GM08714 (cell line): ENCODE data around the gene STAG2.

Source experiments
- H3K4me3 ChIP-seq: fragments of 200-500 bp; sonication (Bioruptor generic); 2 replicates; pipeline ENCODE4 v1.5.1; 2014; ENCODE audit warnings: mild to moderate bottlenecking, low read length, inconsistent platforms
- ZNF274 ChIP-seq: IDR thresholded peaks from 2 replicates; pipeline ENCODE4 v1.6.1; 2012; ENCODE audit warnings: mild to moderate bottlenecking, low read depth, low read length

The STAG2 gene

GRCh38 chrX:123962794-123963373, 1.4 kb downstream of the STAG2 start:
- TF ChIP-seq ZNF274, result no peak

DNA sequence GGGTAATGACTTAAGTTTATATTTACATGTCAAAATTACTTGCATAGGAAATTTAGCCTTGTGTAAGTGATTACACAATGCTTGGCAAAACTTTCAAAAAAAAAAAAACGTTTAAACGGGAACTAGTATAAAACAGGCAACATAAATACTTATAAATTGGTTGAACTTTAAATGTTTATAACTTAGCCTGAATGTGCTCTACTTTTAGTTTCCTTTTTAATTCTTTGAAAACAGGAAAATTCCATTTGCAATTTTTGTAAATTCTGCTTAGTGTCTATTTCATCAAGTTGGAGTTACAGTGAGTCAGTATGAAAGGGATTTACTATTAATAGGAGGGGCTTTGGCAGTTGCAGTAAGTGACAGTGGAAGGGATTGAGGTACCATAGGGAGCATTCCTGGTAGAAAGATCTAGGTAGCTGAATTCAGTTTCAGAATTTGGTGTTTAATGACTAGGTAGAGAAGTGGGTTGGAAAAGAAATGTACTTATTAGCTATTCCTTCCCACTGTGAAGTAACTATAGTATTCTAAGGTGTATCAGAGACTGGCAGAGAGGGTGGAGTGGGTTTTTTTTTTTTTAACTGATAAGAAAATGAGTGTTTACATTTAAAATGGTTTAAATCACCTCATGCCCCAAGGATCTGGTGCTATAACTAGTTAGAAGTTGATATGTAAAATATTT, 2.8 kb downstream of the STAG2 start:
- peak overlapping the region; percentile 88; the same call in 1 of the 2 replicates for H3K4me3 ChIP-seq
- TF ChIP-seq ZNF274, result no peak

More at GRCh38 chrX:123962794-123963373, 1.4 kb downstream of the STAG2 start:
- peak overlapping the region; percentile 88 for H3K4me3 ChIP-seq

DNA sequence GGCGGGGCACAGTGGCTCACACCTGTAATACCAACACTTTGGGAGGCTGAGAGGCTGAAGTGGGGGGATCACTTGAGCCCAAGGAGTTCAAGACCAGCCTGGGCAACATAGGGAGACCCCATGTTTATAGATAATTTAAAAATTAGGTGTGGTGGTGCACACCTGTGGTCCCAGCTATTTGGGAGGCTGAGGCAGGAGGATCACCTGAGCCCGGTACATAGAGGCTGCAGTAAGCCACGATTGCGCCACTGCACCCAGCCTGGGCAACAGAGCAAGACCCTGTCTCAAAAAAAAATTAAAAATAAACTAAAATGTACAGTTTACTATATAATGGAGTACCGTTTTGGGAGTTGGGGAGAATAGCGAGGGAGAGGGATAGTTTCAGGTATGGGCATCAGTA, 4.2 kb downstream of the STAG2 start:
- TF ChIP-seq ZNF274, result no peak

GRCh38 chrX:123967497-123967896, 6.0 kb downstream of the STAG2 start:
- H3K4me3 ChIP-seq, result no peak overlapping the region
- no peak for TF ChIP-seq ZNF274

More for the DNA sequence above, 4.2 kb downstream of the STAG2 start:
- H3K4me3 ChIP-seq, result no peak overlapping the region

DNA sequence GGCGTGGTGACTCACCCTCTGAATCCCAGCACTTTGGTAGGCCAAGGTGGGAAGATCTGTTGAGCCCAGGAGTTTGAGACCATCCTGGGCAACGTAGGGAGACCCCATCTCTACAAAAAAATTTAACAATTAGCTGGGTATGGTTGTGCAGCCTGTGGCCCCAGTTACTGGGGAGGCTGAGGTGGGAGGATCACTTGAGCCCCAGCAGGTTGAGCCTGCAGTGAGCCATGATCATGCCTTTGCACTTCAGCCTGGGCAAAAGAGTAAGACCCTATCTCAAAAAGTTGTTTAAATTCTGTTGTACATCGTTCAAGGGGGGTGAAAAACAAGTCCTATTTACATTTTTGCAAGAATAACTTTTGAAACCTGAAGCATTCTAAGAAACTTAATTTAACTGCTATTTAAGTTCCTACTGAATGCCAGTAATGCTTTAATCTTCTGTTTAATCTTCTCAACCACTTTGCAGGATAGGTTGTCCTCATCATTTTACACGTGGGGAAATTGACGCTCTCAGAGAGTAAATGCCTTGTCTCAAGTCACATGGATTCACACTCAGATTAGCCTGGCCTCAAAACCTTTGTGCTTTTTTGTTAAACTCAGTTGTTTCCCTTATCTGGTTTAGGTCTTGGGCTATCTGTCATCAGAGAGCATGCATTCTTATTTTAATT, 7.0 kb downstream of the STAG2 start:
- no peak for TF ChIP-seq ZNF274
- no peak overlapping the region for H3K4me3 ChIP-seq

DNA sequence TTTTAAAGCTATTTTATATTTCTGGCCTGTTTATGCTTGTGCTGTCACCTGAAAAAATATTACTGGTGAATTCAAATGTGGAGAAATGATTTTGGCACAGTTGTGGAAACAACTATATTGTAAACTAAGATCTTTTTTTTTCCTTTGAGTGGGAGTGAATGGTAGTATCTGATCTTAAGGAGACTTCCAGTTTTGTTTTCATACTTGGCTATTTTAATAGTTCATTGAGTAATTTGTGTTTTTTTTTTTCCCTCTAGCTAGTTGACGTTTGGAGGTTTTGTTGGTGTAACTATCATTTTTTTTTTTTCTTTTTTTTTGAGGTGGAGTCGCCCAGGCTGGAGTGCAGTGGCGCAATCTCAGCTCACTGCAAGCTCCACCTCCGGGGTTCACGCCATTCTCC, 10.5 kb downstream of the STAG2 start:
- TF ChIP-seq ZNF274, result no peak
- no peak overlapping the region for H3K4me3 ChIP-seq

DNA sequence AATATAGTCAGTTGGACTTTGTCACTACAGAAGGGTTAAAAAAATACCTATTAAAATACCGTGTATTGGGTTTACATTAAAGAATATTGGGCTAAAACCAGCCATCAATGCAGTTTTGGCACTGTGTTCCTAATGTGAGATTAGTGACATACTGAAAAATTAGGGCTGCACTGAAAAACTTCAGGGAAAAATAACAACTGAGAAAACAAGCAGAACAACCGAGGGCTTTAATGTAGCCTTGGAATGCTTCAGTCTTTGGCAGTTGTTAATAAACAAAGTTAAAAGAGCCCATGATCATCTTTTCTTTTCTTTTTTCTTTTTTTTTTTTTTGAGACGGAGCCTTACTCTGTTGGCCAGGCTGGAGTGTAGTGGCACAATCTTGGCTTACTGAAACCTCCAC, 12.4 kb downstream of the STAG2 start:
- no peak overlapping the region for H3K4me3 ChIP-seq
- TF ChIP-seq ZNF274, result no peak

DNA sequence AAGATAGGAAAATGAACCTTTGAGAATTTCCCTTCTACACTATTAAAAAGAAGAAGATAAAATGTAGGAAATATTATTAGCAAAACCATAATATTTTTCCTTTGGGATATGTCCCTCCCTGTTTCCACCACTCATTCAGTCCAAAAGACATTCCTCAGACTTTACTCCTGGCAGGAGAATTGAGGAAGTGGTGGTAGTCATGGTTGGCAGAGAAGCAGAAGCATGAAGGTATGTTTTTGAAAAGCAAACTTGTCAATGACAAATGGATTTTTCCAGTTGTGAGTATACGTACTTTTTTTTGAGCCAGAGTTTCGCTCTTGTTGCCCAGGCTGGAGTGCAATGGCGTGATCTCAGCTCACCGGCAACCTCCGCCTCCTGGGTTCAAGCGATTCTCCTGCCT, 13.7 kb downstream of the STAG2 start:
- H3K4me3 ChIP-seq, result no peak overlapping the region
- no peak for TF ChIP-seq ZNF274

GRCh38 chrX:123976706-123977316, 15.3 kb downstream of the STAG2 start:
- H3K4me3 ChIP-seq, result no peak overlapping the region
- TF ChIP-seq ZNF274, result no peak

DNA sequence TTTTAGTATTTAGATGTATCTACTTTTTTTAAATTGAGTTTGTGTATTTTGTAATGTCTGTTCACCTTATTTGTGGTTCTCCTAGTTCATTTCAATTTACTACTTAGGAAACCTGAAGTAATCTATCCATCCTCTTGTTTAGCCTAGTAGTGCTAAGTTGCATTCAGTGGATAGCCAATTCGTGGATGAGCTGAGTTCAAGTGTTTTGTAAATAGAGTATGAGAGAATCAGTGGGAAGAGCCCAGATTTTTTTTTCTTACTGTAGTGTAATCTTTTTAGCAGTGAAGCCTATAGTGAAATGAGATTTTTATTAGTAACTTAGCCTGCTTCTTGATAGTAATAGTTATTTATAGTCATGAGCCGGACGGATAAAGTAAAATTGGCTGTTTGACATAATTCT, 21.7 kb downstream of the STAG2 start:
- no peak for TF ChIP-seq ZNF274
- no peak overlapping the region for H3K4me3 ChIP-seq

- no peak overlapping the region for H3K4me3 ChIP-seq
- TF ChIP-seq ZNF274, result no peak
These were observed 24.9 kb downstream of the STAG2 start for GRCh38 chrX:123986377-123986776.

GRCh38 chrX:123988423-123989111, 27.1 kb downstream of the STAG2 start:
- no peak for TF ChIP-seq ZNF274
- H3K4me3 ChIP-seq, result no peak overlapping the region

DNA sequence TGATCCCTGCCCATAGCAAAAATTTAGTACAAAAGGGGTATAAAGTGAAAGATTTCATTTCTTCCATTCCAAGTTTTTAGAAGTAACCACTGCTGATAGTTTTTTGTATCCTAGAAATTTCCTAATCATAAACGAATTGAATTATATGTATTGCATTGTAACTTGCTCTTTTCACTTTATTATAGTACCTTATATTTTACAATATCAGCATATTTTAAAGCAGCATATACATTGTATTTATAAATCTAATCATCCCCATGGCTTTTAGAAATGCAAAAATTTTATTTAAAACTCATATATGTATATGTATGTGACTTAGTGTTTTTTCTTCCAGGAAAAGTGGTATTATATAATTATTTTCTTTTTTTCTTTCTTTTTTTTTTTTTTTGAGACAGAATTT, 27.7 kb downstream of the STAG2 start:
- H3K4me3 ChIP-seq, result no peak overlapping the region
- TF ChIP-seq ZNF274, result no peak

GRCh38 chrX:123990169-123990568, 28.7 kb downstream of the STAG2 start:
- H3K4me3 ChIP-seq, result no peak overlapping the region; the same call in 1 of the 2 replicates
- no peak for TF ChIP-seq ZNF274
